Measurements from ENCODE around the gene FNDC3B.

DNA sequence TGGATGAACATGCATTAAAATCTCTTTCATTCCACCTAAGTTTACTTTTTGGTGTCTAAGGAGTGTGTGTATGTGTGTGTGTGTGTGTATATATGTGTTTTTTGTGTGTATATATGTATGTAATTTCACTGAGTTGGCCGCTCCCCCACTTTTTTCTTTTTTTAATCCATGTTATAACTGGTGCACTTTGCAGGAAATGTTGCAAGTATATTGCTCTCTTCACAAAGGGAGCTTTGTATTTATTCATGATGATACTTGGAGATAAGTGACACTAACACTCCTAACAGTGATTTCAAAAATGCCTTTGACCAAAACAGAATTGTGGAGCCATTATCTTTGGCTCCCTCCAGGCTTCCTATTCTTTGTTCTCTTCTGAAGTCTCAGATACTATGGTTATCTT, 95.8 kb downstream of the FNDC3B start:
- TF ChIP-seq GATA3 (IDR thresholded peaks at IDR 0.05; ENCODE audit: low read depth, low read length) = no peak
- TF ChIP-seq GATA2 (IDR thresholded peaks at IDR 0.05; ENCODE audit: low read depth, low read length) = no peak
